Measurements from ENCODE around the gene HYAL2.

DNA sequence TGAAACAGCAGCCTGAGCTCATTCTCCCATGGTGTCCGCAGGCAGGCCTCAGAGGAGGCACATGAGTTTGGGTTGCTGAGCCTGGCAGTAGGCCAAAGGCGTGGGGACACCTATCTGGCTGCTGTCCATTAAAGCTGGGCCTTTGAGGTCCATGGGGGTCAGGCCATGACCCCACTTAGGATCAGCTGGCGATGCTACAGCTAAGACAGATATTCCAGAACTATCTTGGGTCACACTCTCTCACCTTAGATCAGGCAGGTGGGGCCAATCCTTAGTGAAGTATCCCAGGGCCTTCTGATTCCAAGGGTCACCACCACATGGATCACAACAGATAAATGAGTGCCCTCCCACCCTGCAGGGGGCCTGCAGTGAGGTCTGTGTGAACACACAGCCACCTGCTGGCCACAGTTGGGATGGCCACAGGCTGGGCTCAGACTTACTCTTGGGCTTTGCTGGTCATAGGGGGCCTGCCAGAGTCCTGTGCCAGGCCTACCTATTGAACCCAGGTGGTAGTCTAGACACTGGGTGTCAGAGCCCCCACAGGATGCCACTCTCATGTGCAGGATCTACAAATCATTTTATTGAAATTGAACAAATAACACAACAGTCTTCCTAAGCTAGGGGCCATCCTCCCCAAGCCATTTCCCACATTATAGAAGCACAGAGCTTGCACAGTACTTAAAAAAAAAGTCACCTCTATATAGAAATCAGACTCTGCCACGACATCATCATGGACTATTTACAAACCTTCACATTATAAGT, 2.0 kb upstream of the HYAL2 start:
- TF ChIP-seq, protein P1, sequence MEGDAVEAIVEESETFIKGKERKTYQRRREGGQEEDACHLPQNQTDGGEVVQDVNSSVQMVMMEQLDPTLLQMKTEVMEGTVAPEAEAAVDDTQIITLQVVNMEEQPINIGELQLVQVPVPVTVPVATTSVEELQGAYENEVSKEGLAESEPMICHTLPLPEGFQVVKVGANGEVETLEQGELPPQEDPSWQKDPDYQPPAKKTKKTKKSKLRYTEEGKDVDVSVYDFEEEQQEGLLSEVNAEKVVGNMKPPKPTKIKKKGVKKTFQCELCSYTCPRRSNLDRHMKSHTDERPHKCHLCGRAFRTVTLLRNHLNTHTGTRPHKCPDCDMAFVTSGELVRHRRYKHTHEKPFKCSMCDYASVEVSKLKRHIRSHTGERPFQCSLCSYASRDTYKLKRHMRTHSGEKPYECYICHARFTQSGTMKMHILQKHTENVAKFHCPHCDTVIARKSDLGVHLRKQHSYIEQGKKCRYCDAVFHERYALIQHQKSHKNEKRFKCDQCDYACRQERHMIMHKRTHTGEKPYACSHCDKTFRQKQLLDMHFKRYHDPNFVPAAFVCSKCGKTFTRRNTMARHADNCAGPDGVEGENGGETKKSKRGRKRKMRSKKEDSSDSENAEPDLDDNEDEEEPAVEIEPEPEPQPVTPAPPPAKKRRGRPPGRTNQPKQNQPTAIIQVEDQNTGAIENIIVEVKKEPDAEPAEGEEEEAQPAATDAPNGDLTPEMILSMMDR (IDR thresholded peaks at IDR 0.05; ENCODE audit: low read depth, low read length, missing input control) = peak; percentile 84
- TF ChIP-seq, protein P2, sequence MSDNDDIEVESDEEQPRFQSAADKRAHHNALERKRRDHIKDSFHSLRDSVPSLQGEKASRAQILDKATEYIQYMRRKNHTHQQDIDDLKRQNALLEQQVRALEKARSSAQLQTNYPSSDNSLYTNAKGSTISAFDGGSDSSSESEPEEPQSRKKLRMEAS (IDR thresholded peaks at IDR 0.05) = no peak
- TF ChIP-seq YY1 (IDR thresholded peaks at IDR 0.05) = no peak
- no peak for TF ChIP-seq HNF4G (IDR thresholded peaks at IDR 0.05)
- no peak for TF ChIP-seq JUND (IDR thresholded peaks at IDR 0.05)
- TF ChIP-seq SP1 (IDR thresholded peaks at IDR 0.05) = peak; percentile 51

Data from liver (tissue), 3 donors.